B cell (primary cell): Measurements from ENCODE around the gene PIK3CD. TPM values are rescaled to one million over a fixed set of nuclear protein-coding genes. Genes with fewer than 3 reads are reported as not detected.

Source experiments
- ATAC-seq: fragments of 200-7000 bp; cut with Tn5 transposase; one replicate; pipeline ENCODE4 v1.10.0; 2021; ENCODE audit warnings: low read depth, mild to moderate bottlenecking, moderate number of reproducible peaks, moderate library complexity
- CTCF ChIA-PET: fragments of 350-600 bp; sonication (Branson Sonifier 250); formaldehyde crosslinking; loops from one replicate; lab custom pipeline; 2021; ENCODE audit warnings: antibody characterized with exemption, inconsistent platforms; lab: Charles Lee
- POLR2A ChIA-PET: fragments of 350-600 bp; sonication (Branson Sonifier 250); formaldehyde crosslinking; loops from one replicate; lab custom pipeline; 2021; ENCODE audit warnings: antibody characterized with exemption; lab: Charles Lee
- DNase-seq: peaks from one replicate; pipeline ENCODE4 v3.0.0; 2013
- H2AFZ ChIP-seq: 2 replicates; pipeline ENCODE4 v1.6.1; 2012; ENCODE audit warnings: mild to moderate bottlenecking, low read depth, low read length; ENCODE audit not compliant: insufficient read depth, poor library complexity, severe bottlenecking
- H3K27ac ChIP-seq, 2 donors: 1 replicate in 1 of 2; 2 replicates in 1 of 2; pipeline ENCODE4 v1.5.1; 2012 to 2013; ENCODE audit warnings: low read length in 2 of 2, mild to moderate bottlenecking in 2 of 2, moderate library complexity in 1 of 2
- H3K27me3 ChIP-seq, 4 experiments: fragments of 200-600 bp in 1 of 4; sonication (generic) in 1 of 4; replicated peaks in 1 of 4; 1 replicate in 2 of 4; 2 replicates in 2 of 4; pipeline versions ENCODE4 v1.6.1 to v1.7.0; 2013 to 2016; ENCODE audit warnings: low read length in 3 of 4, mild to moderate bottlenecking in 2 of 4, mixed read lengths in 1 of 4, moderate library complexity in 1 of 4; ENCODE audit not compliant: insufficient read depth in 4 of 4, control insufficient read depth in 3 of 4; ENCODE audit errors: control extremely low read depth in 1 of 4
- H3K36me3 ChIP-seq, 2 experiments: replicated peaks in 1 of 2; 1 replicate in 1 of 2; 2 replicates in 1 of 2; pipeline versions ENCODE4 v1.6.1 to v1.7.1; 2013; ENCODE audit warnings: low read length in 1 of 2; ENCODE audit not compliant: insufficient read depth in 2 of 2, control insufficient read depth in 1 of 2; ENCODE audit errors: control extremely low read depth in 1 of 2, extremely low read depth in 1 of 2
- H3K4me1 ChIP-seq, 2 donors: fragments of 200-600 bp in 1 of 2; sonication (generic) in 1 of 2; 1 replicate in 1 of 2; 2 replicates in 1 of 2; pipeline versions ENCODE4 v1.5.1 to v1.6.1; 2013 to 2017; ENCODE audit warnings: low read length in 2 of 2; ENCODE audit not compliant: control insufficient read depth in 2 of 2, insufficient read depth in 2 of 2
- H3K4me2 ChIP-seq: replicated peaks from 2 replicates; pipeline ENCODE3; 2012; ENCODE audit warnings: mild to moderate bottlenecking, low read depth, low read length; ENCODE audit not compliant: poor library complexity, severe bottlenecking
- H3K4me3 ChIP-seq, 5 experiments: fragments of 200-600 bp in 1 of 5; sonication (generic) in 1 of 5; 1 replicate in 3 of 5; 2 replicates in 2 of 5; pipeline versions ENCODE4 v1.5.1 to v1.7.0; 2011 to 2016; ENCODE audit warnings: low read length in 4 of 5, mild to moderate bottlenecking in 4 of 5, low read depth in 2 of 5, control low read depth in 1 of 5, moderate library complexity in 1 of 5; ENCODE audit not compliant: insufficient read depth in 1 of 5; ENCODE audit errors: control extremely low read depth in 1 of 5, extremely low read depth in 1 of 5
- H3K79me2 ChIP-seq: fragments of 200-600 bp; sonication (generic); one replicate; pipeline ENCODE4 v1.6.0; 2016; ENCODE audit warnings: low read length; ENCODE audit not compliant: control insufficient read depth, insufficient read depth
- H3K9ac ChIP-seq: fragments of 200-600 bp; sonication (generic); 2 replicates; pipeline ENCODE4 v1.6.1; 2017; ENCODE audit warnings: mild to moderate bottlenecking, low read length, moderate library complexity
- H3K9me3 ChIP-seq, 3 donors: one replicate each; pipeline versions ENCODE4 v1.6.1 to v1.7.1; 2013; ENCODE audit warnings: low read length in 2 of 3; ENCODE audit not compliant: control insufficient read depth in 2 of 3, insufficient read depth in 1 of 3; ENCODE audit errors: control extremely low read depth in 1 of 3
- H4K20me1 ChIP-seq: 2 replicates; pipeline ENCODE4 v1.6.0; 2012; ENCODE audit warnings: mild to moderate bottlenecking, low read length; ENCODE audit not compliant: insufficient read depth, control insufficient read depth, poor library complexity, severe bottlenecking
- H3K27ac Mint-ChIP-seq: one replicate; pipeline ENCODE4 v1.8.0; 2021; ENCODE audit warnings: mixed read lengths
- H3K27me3 Mint-ChIP-seq: one replicate; pipeline ENCODE4 v1.8.0; 2021; ENCODE audit warnings: mixed read lengths
- H3K4me1 Mint-ChIP-seq: one replicate; pipeline ENCODE4 v1.8.0; 2021; ENCODE audit warnings: mixed read lengths
- H3K4me3 Mint-ChIP-seq: one replicate; pipeline ENCODE4 v1.8.0; 2021; ENCODE audit warnings: mixed read lengths
- H3K9me3 Mint-ChIP-seq: one replicate; pipeline ENCODE4 v1.8.0; 2022; ENCODE audit warnings: mixed read lengths; ENCODE audit not compliant: insufficient read depth
- CTCF ChIP-seq: fragments of 200-600 bp; IDR thresholded peaks from one replicate; pipeline ENCODE4 v1.8.0; 2022; ENCODE audit warnings: antibody characterized with exemption, mild to moderate bottlenecking
- EZH2 ChIP-seq: IDR thresholded peaks from 2 replicates; pipeline ENCODE4 v1.6.1; 2012; ENCODE audit warnings: borderline replicate concordance, low read depth, mild to moderate bottlenecking, moderate library complexity, low read length; ENCODE audit not compliant: insufficient read depth, poor library complexity, severe bottlenecking
- WGBS: methylation state at CpG from one replicate; pipeline ENCODE4 v1.1.5; 2013; ENCODE audit warnings: missing lambda C conversion rate; ENCODE audit not compliant: insufficient coverage; 5-methylcytosine and 5-hydroxymethylcytosine counted together
- intact Hi-C: fragments of 100-400 bp; cut with micrococcal nuclease; formaldehyde crosslinking; loops from one replicate; pipeline ENCODE4 v1.10.0; 2022
- polyA plus RNA-seq: library from polyadenylated mRNA; depleted of rRNA; stranded (reverse); fragments of >200 nt; gene quantifications from 2 replicates; pipeline ENCODE4 v1.2.3, GENCODE V29; 2012
- total RNA-seq, 2 donors: library from RNA; stranded (reverse); fragments of 120-200 nt in 1 of 2; gene quantifications; 1 replicate in 1 of 2; 2 replicates in 1 of 2; pipeline versions ENCODE4 v1.2.3 to v1.2.4, GENCODE V29; 2013 to 2022

Gene PIK3CD
- total and polyA plus RNA-seq, 2 donors (not counting 1 experiment from before 2014, with no cell fraction given), result 144 to 222 TPM

GRCh38 chr1:9670085-9670484 is 18.6 kb downstream of the PIK3CD start:
- peak overlapping the region in 1 of 2 donors; percentile 68 for H3K27ac ChIP-seq
- peaks cover 100% of the 10 kb centered on the region for H3K79me2 ChIP-seq
- CTCF ChIA-PET, result interaction anchor here (2.3 to 5.1 kb wide), 2 partner anchors 11 to 42 kb away, joined by 7 to 29 read pairs; no protein-coding TSS in a partner anchor
- H3K4me3 ChIP-seq, result no peak overlapping the region
- Mint-ChIP-seq H3K4me3 (peak overlapping the region; percentile 19), H3K27ac (peak overlapping the region; percentile 79), H3K27me3 (no peaks in the 10 kb centered on the region), H3K9me3 (no peaks in the 10 kb centered on the region), H3K4me1 (peaks cover 50% of the 10 kb centered on the region)
- ATAC-seq, result no peak
- POLR2A ChIA-PET, result no interaction called here
- H3K9ac ChIP-seq, result no peak overlapping the region
- peaks cover 7 to 41% of the 10 kb centered on the region in 2 donors for H3K4me1 ChIP-seq
- H3K36me3 ChIP-seq, result peaks cover 6 to 70% of the 10 kb centered on the region in 2 experiments
- H3K9me3 ChIP-seq, result no peaks in the 10 kb centered on the region
- no peak overlapping the region for H3K4me2 ChIP-seq
- WGBS, result 71% methylated on average over 1 of the region's 2 CpGs
- no peak overlapping the region for H2AFZ ChIP-seq
- intact Hi-C loops, result loop anchor here (1.0 kb wide), 1 partner anchor 15 kb away; no protein-coding TSS in a partner anchor
- no peaks in the 10 kb centered on the region for H3K27me3 ChIP-seq
- H4K20me1 ChIP-seq, result peaks cover 99% of the 10 kb centered on the region
- DNase-seq, result no peak
- TF ChIP-seq EZH2 (no peak), CTCF (no peak)

DNA sequence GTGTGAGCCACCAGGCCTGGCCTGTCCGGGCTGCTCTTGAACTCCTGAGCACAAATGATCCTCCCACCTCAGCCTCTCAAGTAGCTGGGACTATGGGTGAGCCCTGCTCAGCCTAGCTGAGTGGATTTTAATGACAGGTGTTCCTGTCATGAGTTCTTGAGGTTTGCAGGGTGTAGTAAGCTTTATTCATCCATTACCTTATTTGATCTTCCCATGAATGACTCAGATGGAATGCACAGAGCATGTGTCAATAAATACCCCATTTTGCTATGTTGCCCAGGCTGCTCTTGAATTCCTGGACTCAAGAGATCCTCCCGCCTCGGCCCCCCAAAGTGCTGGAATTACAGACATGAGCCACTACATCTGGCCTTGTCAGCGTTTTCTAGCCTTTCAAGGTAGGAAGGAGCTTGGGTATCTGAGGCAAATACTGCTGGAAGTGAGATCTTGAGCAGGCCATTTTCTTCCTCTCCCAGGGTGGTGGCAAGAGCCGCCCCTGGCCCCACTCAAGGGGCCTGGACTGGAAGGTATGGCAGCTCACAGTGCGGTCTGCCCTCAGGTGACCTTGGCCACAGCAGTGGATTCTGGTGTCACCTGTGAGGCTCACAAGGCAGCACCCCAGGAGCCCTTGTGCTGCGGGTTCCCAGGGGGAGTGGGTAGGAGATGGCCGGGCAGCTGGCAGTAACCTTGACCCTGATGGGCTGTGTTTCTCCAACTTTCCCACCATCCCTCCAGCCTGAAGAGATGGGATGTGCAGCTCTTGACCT is 20.0 kb downstream of the PIK3CD start:
- H3K27ac Mint-ChIP-seq, result peak overlapping the region; percentile 79
- H3K27me3 ChIP-seq, result no peaks in the 10 kb centered on the region
- H3K4me3 ChIP-seq, result no peak overlapping the region
- H3K4me2 ChIP-seq, result no peak overlapping the region
- WGBS, result 94% methylated on average over 2 of the region's 8 CpGs
- peaks cover 99% of the 10 kb centered on the region for H4K20me1 ChIP-seq
- peaks cover 11 to 46% of the 10 kb centered on the region in 2 donors for H3K4me1 ChIP-seq
- no peaks in the 10 kb centered on the region for H3K27me3 Mint-ChIP-seq
- H3K4me3 Mint-ChIP-seq, result no peak overlapping the region
- H3K27ac ChIP-seq, result peak overlapping the region in 1 of 2 donors; percentile 2
- intact Hi-C loops, result no loop called here
- H3K9me3 Mint-ChIP-seq, result no peaks in the 10 kb centered on the region
- peaks cover 100% of the 10 kb centered on the region for H3K79me2 ChIP-seq
- peaks cover 6 to 73% of the 10 kb centered on the region in 2 experiments for H3K36me3 ChIP-seq
- TF ChIP-seq CTCF (no peak), EZH2 (no peak)
- ATAC-seq, result no peak
- no peak overlapping the region for H3K9ac ChIP-seq
- H3K9me3 ChIP-seq, result no peaks in the 10 kb centered on the region
- CTCF ChIA-PET, result interaction anchor here (5.1 kb wide), 1 partner anchor 44 kb away, joined by 29 read pairs; no protein-coding TSS in a partner anchor
- DNase-seq, result no peak
- H3K4me1 Mint-ChIP-seq, result peaks cover 46% of the 10 kb centered on the region
- POLR2A ChIA-PET, result interaction anchor here (0.6 kb wide), 1 partner anchor 11 kb away, joined by 5 read pairs; no protein-coding TSS in a partner anchor
- no peak overlapping the region for H2AFZ ChIP-seq
